Fibroblast of lung (primary cell): ENCODE measurements around the gene UCK2. TPM values are rescaled to one million over a fixed set of nuclear protein-coding genes. Genes with fewer than 3 reads are reported as not detected.

Source experiments
- DNase-seq, 2 donors: peaks; one replicate each; pipeline versions ENCODE4 v3.0.0 to v3.0.0-alpha.2; 2010; ENCODE audit warnings: low read depth in 2 of 2
- H2AFZ ChIP-seq: 2 replicates; pipeline ENCODE4 v1.5.1; 2012; ENCODE audit warnings: low read length, control low read depth, inconsistent platforms
- H3K27ac ChIP-seq: 2 replicates; pipeline ENCODE4 v1.5.1; 2011; ENCODE audit warnings: low read length, control low read depth; ENCODE audit not compliant: insufficient read depth
- H3K27me3 ChIP-seq: 2 replicates; pipeline ENCODE4 v1.5.1; 2011; ENCODE audit warnings: mild to moderate bottlenecking, low read length; ENCODE audit not compliant: control insufficient read depth, insufficient read depth
- H3K36me3 ChIP-seq: 2 replicates; pipeline ENCODE4 v1.5.1; 2011; ENCODE audit warnings: low read length; ENCODE audit not compliant: control insufficient read depth, insufficient read depth
- H3K4me1 ChIP-seq: 2 replicates; pipeline ENCODE4 v1.5.1; 2011; ENCODE audit warnings: low read length; ENCODE audit not compliant: control insufficient read depth, insufficient read depth; ENCODE audit errors: extremely low read depth
- H3K4me2 ChIP-seq: 2 replicates; pipeline ENCODE4 v1.5.1; 2011; ENCODE audit warnings: low read length, control low read depth; ENCODE audit not compliant: insufficient read depth; ENCODE audit errors: extremely low read depth
- H3K4me3 ChIP-seq, 4 experiments: fragments of 200-600 bp in 1 of 4; sonication (generic) in 1 of 4; replicated peaks in 1 of 4; 2 replicates each; pipeline ENCODE4 v1.5.1; 2011 to 2016; ENCODE audit warnings: low read length in 4 of 4, low read depth in 3 of 4, mild to moderate bottlenecking in 3 of 4, control low read depth in 2 of 4, inconsistent platforms in 1 of 4, mixed read lengths in 1 of 4; ENCODE audit not compliant: insufficient read depth in 1 of 4; ENCODE audit errors: control extremely low read depth in 1 of 4
- H3K79me2 ChIP-seq: 2 replicates; pipeline ENCODE4 v1.5.1; 2012; ENCODE audit warnings: mild to moderate bottlenecking, low read length, inconsistent platforms; ENCODE audit not compliant: control insufficient read depth, insufficient read depth
- H3K9ac ChIP-seq: 2 replicates; pipeline ENCODE4 v1.5.1; 2011; ENCODE audit warnings: mild to moderate bottlenecking, low read length, control low read depth; ENCODE audit not compliant: insufficient read depth
- H3K9me3 ChIP-seq: 2 replicates; pipeline ENCODE4 v1.5.1; 2012; ENCODE audit warnings: low read depth, low read length; ENCODE audit not compliant: control insufficient read depth, insufficient read depth
- H4K20me1 ChIP-seq: 2 replicates; pipeline ENCODE4 v1.5.1; 2011; ENCODE audit warnings: low read length; ENCODE audit not compliant: control insufficient read depth, insufficient read depth; ENCODE audit errors: extremely low read depth
- EZH2 ChIP-seq: IDR thresholded peaks from 2 replicates; pipeline ENCODE4 v1.5.1; 2012; ENCODE audit warnings: low read length, control low read depth, mild to moderate bottlenecking; ENCODE audit errors: missing control alignments
- polyA plus RNA-seq, 2 donors: library from polyadenylated mRNA; depleted of rRNA in 1 of 2; stranded (reverse) in 1 of 2; unstranded in 1 of 2; fragments of >200 nt; gene quantifications; 2 replicates each; pipeline ENCODE4 v1.2.1, GENCODE V29; 2011 to 2012; ENCODE audit warnings: missing spikeins in 1 of 2
- total RNA-seq: library from RNA; depleted of rRNA; stranded (reverse); fragments of >200 nt; gene quantifications from 2 replicates; pipeline ENCODE4 v1.2.1, GENCODE V29; 2014
- TF ChIP-seq, protein P1 (sequence below), 2 donors: IDR thresholded peaks in 1 of 2; conservative IDR thresholded peaks in 1 of 2; 1 replicate in 1 of 2; 2 replicates in 1 of 2; pipeline ENCODE4 v1.5.1; 2011 to 2012; ENCODE audit warnings: low read length in 2 of 2, control low read depth in 1 of 2, inconsistent platforms in 1 of 2, low read depth in 1 of 2, mild to moderate bottlenecking in 1 of 2

The UCK2 gene
- total and polyA plus RNA-seq, 2 donors (not counting 1 experiment from before 2014, with no cell fraction given), result 95.1 to 99.0 TPM

- no peak for DNase-seq
- Histone ChIP-seq H3K27ac (no peak overlapping the region), H3K27me3 (no peaks in the 10 kb centered on the region), H3K36me3 (no peaks in the 10 kb centered on the region), H3K4me1 (no peaks in the 10 kb centered on the region), H3K9ac (no peak overlapping the region), H2AFZ (no peak overlapping the region), H3K4me2 (no peak overlapping the region), H3K79me2 (no peaks in the 10 kb centered on the region), H3K9me3 (no peaks in the 10 kb centered on the region), H3K4me3 (no peak overlapping the region), H4K20me1 (peaks cover 2% of the 10 kb centered on the region)
- TF ChIP-seq, protein P1, sequence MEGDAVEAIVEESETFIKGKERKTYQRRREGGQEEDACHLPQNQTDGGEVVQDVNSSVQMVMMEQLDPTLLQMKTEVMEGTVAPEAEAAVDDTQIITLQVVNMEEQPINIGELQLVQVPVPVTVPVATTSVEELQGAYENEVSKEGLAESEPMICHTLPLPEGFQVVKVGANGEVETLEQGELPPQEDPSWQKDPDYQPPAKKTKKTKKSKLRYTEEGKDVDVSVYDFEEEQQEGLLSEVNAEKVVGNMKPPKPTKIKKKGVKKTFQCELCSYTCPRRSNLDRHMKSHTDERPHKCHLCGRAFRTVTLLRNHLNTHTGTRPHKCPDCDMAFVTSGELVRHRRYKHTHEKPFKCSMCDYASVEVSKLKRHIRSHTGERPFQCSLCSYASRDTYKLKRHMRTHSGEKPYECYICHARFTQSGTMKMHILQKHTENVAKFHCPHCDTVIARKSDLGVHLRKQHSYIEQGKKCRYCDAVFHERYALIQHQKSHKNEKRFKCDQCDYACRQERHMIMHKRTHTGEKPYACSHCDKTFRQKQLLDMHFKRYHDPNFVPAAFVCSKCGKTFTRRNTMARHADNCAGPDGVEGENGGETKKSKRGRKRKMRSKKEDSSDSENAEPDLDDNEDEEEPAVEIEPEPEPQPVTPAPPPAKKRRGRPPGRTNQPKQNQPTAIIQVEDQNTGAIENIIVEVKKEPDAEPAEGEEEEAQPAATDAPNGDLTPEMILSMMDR (conservative IDR thresholded peaks at IDR 0.05 in 1 of 2, IDR thresholded peaks at IDR 0.05 in 1 of 2; ENCODE audit: low read depth in 1 of 2, low read length in 2 of 2), result no peak
- TF ChIP-seq EZH2, result no peak
These were observed 114.1 kb downstream of the UCK2 start for GRCh38 chr1:165941531-165941930.

DNA sequence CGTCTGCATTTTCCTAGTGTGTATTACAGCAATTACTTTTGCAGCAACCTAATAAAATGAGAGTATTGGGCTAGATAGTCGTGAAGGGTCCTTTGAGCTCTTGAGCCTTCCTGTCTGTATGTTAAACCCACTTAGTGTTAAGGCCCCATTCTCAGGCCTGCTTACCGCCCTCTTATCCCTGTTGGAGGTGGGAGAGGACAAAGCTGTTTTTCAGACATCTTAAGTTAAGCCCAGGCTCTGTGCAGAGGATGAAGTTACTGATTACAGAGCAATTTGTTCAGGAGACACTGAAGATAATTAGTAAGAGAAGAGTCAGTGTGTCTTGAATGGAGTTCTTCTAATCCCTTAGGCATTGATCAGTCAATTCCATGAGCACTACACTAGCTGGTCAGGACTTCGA is 114.6 kb downstream of the UCK2 start:
- Histone ChIP-seq H3K27me3 (no peaks in the 10 kb centered on the region), H2AFZ (no peak overlapping the region), H3K4me1 (no peaks in the 10 kb centered on the region), H3K79me2 (no peaks in the 10 kb centered on the region), H3K4me2 (no peak overlapping the region), H3K9ac (no peak overlapping the region), H4K20me1 (peaks cover 2% of the 10 kb centered on the region), H3K36me3 (no peaks in the 10 kb centered on the region), H3K9me3 (no peaks in the 10 kb centered on the region), H3K27ac (no peak overlapping the region), H3K4me3 (no peak overlapping the region)
- DNase-seq, result no peak
- TF ChIP-seq EZH2, result no peak
- TF ChIP-seq, protein P1 (conservative IDR thresholded peaks at IDR 0.05 in 1 of 2, IDR thresholded peaks at IDR 0.05 in 1 of 2; ENCODE audit: low read depth in 1 of 2, low read length in 2 of 2), result no peak

DNA sequence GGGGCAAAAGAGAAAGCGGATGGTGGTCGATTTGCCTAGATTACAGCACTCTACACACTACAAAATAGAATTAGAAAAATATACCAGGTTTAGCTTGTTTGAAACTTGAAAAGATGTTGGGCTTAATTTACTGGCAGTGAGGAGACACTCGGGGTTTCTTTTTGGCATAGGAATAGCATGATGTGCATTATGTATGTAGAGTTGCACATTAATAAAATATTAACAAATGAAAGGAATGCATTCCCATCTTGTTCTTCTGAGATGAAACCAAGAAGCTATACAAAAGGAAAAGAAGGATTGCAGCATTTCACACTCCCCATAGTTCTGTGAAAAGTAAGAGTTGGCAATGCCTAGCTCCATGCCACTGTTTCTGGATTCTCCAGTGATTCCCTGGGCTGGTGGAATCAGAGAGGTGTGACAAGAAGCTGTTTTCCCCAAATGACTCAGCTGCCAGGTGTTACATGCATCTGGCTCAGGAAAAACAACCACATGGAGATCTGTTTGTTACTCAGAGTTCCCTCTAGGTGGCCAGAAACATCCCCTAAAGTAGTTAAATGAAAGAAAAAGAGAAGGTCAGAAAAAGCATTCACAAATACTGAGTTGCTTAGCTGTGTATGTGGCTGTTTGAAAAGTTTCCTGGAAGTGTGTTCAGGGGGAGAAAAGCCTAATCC is 115.6 kb downstream of the UCK2 start:
- TF ChIP-seq, protein P1 (conservative IDR thresholded peaks at IDR 0.05 in 1 of 2, IDR thresholded peaks at IDR 0.05 in 1 of 2; ENCODE audit: low read depth in 1 of 2, low read length in 2 of 2), result no peak
- no peak for TF ChIP-seq EZH2
- no peak overlapping the region for H2AFZ ChIP-seq
- H3K27ac ChIP-seq, result no peak overlapping the region
- H3K4me2 ChIP-seq, result no peak overlapping the region
- no peaks in the 10 kb centered on the region for H3K79me2 ChIP-seq
- no peaks in the 10 kb centered on the region for H3K36me3 ChIP-seq
- DNase-seq, result no peak
- H4K20me1 ChIP-seq, result peaks cover 2% of the 10 kb centered on the region
- no peak overlapping the region for H3K4me3 ChIP-seq
- no peaks in the 10 kb centered on the region for H3K27me3 ChIP-seq
- no peaks in the 10 kb centered on the region for H3K9me3 ChIP-seq
- no peak overlapping the region for H3K9ac ChIP-seq
- no peaks in the 10 kb centered on the region for H3K4me1 ChIP-seq
